Measurements from ENCODE around the gene PKN1. TPM values are rescaled to one million over a fixed set of nuclear protein-coding genes. Genes with fewer than 3 reads are reported as not detected.

The PKN1 gene
- total RNA-seq, 4 donors from 2014 or later, result 56.2 to 129 (median 82.4) TPM

GRCh38 chr19:14482172-14482941 is 49.3 kb downstream of the PKN1 start:
- DNase-seq, result no peak
- Histone ChIP-seq H3K9me3 (no peaks in the 10 kb centered on the region), H3K4me3 (no peak overlapping the region), H3K27ac (no peak overlapping the region), H3K4me1 (no peaks in the 10 kb centered on the region), H3K27me3 (no peaks in the 10 kb centered on the region), H3K36me3 (no peaks in the 10 kb centered on the region)
- intact Hi-C loops (cut with DNase I; ENCODE audit: low total_unique reads), result no loop called here
- no peak for TF ChIP-seq CTCF (IDR thresholded peaks at IDR 0.05)
- no peak for TF ChIP-seq POLR2A (IDR thresholded peaks at IDR 0.05)

GRCh38 chr19:14487370-14488125 is 54.4 kb downstream of the PKN1 start:
- no peak for TF ChIP-seq CTCF (IDR thresholded peaks at IDR 0.05)
- TF ChIP-seq POLR2A (IDR thresholded peaks at IDR 0.05), result no peak
- H3K27me3 ChIP-seq, result no peaks in the 10 kb centered on the region
- DNase-seq, result no peak
- H3K9me3 ChIP-seq, result no peaks in the 10 kb centered on the region
- H3K4me1 ChIP-seq, result no peaks in the 10 kb centered on the region
- no peak overlapping the region for H3K4me3 ChIP-seq
- no peak overlapping the region for H3K27ac ChIP-seq
- H3K36me3 ChIP-seq, result no peaks in the 10 kb centered on the region
- intact Hi-C loops (cut with DNase I; ENCODE audit: low total_unique reads), result no loop called here

- DNase-seq, result no peak
- Histone ChIP-seq H3K4me3 (no peak overlapping the region), H3K9me3 (no peaks in the 10 kb centered on the region), H3K36me3 (no peaks in the 10 kb centered on the region), H3K27me3 (no peaks in the 10 kb centered on the region), H3K27ac (no peak overlapping the region), H3K4me1 (peaks cover 0 to 4% of the 10 kb centered on the region in 2 donors)
- intact Hi-C loops (cut with DNase I; ENCODE audit: low total_unique reads), result no loop called here
- TF ChIP-seq CTCF (IDR thresholded peaks at IDR 0.05), result no peak
- no peak for TF ChIP-seq POLR2A (IDR thresholded peaks at IDR 0.05)
Measured at GRCh38 chr19:14492756-14493337, 59.7 kb downstream of the PKN1 start.

GRCh38 chr19:14494411-14494810 is 61.3 kb downstream of the PKN1 start:
- DNase-seq, result no peak
- Histone ChIP-seq H3K27ac (peak overlapping the region in 1 of 2 donors; percentile 65), H3K9me3 (no peaks in the 10 kb centered on the region), H3K27me3 (no peaks in the 10 kb centered on the region), H3K4me3 (no peak overlapping the region), H3K4me1 (peaks cover 0 to 4% of the 10 kb centered on the region in 2 donors), H3K36me3 (no peaks in the 10 kb centered on the region)
- TF ChIP-seq CTCF (IDR thresholded peaks at IDR 0.05) (no peak), POLR2A (IDR thresholded peaks at IDR 0.05) (no peak)
- intact Hi-C loops (cut with DNase I; ENCODE audit: low total_unique reads), result no loop called here

All from uterus (tissue), 4 donors.